IPS DF 19.7 (cell line): ENCODE measurements around the gene BPIFA2.
A peak's percentile ranks its signal among the peaks of the same experiment; 100 is the strongest.
"Not testable (repeated sequence)": the region's sequence is repeated elsewhere in the genome, so short reads cannot be mapped to it uniquely, and the experiment has no call there.

Experiments used
- DNase-seq: peaks from one replicate; pipeline ENCODE4 v3.0.0-alpha.2; 2013; ENCODE audit warnings: low read depth, low spot score

BPIFA2 gene

GRCh38 chr20:33160681-33161080 lies 7.3 kb upstream of the BPIFA2 start:
- DNase-seq, result no peak

GRCh38 chr20:33162313-33162712 lies 5.6 kb upstream of the BPIFA2 start:
- no peak for DNase-seq

GRCh38 chr20:33162753-33163152 lies 5.2 kb upstream of the BPIFA2 start:
- DNase-seq, result no peak

GRCh38 chr20:33163856-33164762 lies 3.9 kb upstream of the BPIFA2 start:
- no peak for DNase-seq

GRCh38 chr20:33164763-33165095 lies 3.2 kb upstream of the BPIFA2 start:
- DNase-seq, result no peak

GRCh38 chr20:33165416-33166055 lies 2.4 kb upstream of the BPIFA2 start:
- DNase-seq, result no peak

GRCh38 chr20:33166533-33167113 lies 1.3 kb upstream of the BPIFA2 start:
- no peak for DNase-seq

GRCh38 chr20:33169176-33169794 lies 1.3 kb downstream of the BPIFA2 start:
- no peak for DNase-seq

GRCh38 chr20:33172781-33173180 lies 4.8 kb downstream of the BPIFA2 start:
- DNase-seq, result no peak

- DNase-seq, result no peak
Measured at GRCh38 chr20:33175123-33175522, 7.2 kb downstream of the BPIFA2 start.

GRCh38 chr20:33176101-33176500 lies 8.1 kb downstream of the BPIFA2 start:
- DNase-seq, result no peak

GRCh38 chr20:33177866-33178265 lies 9.9 kb downstream of the BPIFA2 start:
- DNase-seq, result no peak

- DNase-seq, result peak; percentile 25
Measured at GRCh38 chr20:33178726-33179125, 10.8 kb downstream of the BPIFA2 start.

- no peak for DNase-seq
Measured at GRCh38 chr20:33180169-33180568, 12.2 kb downstream of the BPIFA2 start.

- DNase-seq, result no peak
Measured at GRCh38 chr20:33181482-33182093, 13.6 kb downstream of the BPIFA2 start.

GRCh38 chr20:33183312-33183711 lies 15.4 kb downstream of the BPIFA2 start:
- no peak for DNase-seq

GRCh38 chr20:33185031-33185590 lies 17.2 kb downstream of the BPIFA2 start:
- DNase-seq, result not testable (repeated sequence)

- no peak for DNase-seq
Measured at GRCh38 chr20:33187491-33187890, 19.5 kb downstream of the BPIFA2 start.

- DNase-seq, result no peak
Measured at GRCh38 chr20:33188421-33188820, 20.5 kb downstream of the BPIFA2 start.

GRCh38 chr20:33191484-33191883 lies 23.5 kb downstream of the BPIFA2 start:
- DNase-seq, result no peak

GRCh38 chr20:33191955-33192354 lies 24.0 kb downstream of the BPIFA2 start:
- no peak for DNase-seq
